Heart right ventricle (tissue), 16 donors: ENCODE results near the gene WFDC1. TPM values are rescaled to one million over a fixed set of nuclear protein-coding genes. Genes with fewer than 3 reads are reported as not detected.

ENCODE experiments used
- ATAC-seq, 8 donors: fragments of 200-7000 bp; cut with Tn5 transposase; one replicate each; pipeline ENCODE4 v1.9.1; 2020; ENCODE audit warnings: mild to moderate bottlenecking in 8 of 8, moderate library complexity in 8 of 8, moderate number of reproducible peaks in 1 of 8
- DNase-seq, 2 donors: peaks; one replicate each; pipeline ENCODE4 v3.0.0-alpha.2; 2020
- H3K27ac ChIP-seq, 10 donors: fragments of 200-600 bp; sonication (generic) in 2 of 10; one replicate each; pipeline versions ENCODE4 v1.5.0 to v1.8.0; 2020 to 2022; ENCODE audit warnings: mild to moderate bottlenecking in 3 of 10
- H3K27me3 ChIP-seq, 7 donors: fragments of 200-600 bp; one replicate each; pipeline ENCODE4 v1.8.0; 2021 to 2022; ENCODE audit warnings: mild to moderate bottlenecking in 2 of 7
- H3K36me3 ChIP-seq, 9 donors: fragments of 200-600 bp; sonication (generic) in 1 of 9; one replicate each; pipeline versions ENCODE4 v1.5.0 to v1.8.0; 2020 to 2022; ENCODE audit warnings: mild to moderate bottlenecking in 2 of 9
- H3K4me1 ChIP-seq, 9 donors: fragments of 200-600 bp; sonication (generic) in 1 of 9; one replicate each; pipeline versions ENCODE4 v1.5.0 to v1.8.0; 2020 to 2022; ENCODE audit warnings: mild to moderate bottlenecking in 4 of 9
- H3K4me3 ChIP-seq, 10 donors: fragments of 200-600 bp; sonication (generic) in 2 of 10; one replicate each; pipeline versions ENCODE4 v1.5.0 to v1.8.0; 2020 to 2022; ENCODE audit warnings: mild to moderate bottlenecking in 7 of 10, moderate library complexity in 2 of 10
- H3K9me3 ChIP-seq, 11 donors: fragments of 200-600 bp in 10 of 11; sonication (generic) in 2 of 11; one replicate each; pipeline versions ENCODE4 v1.5.0 to v1.8.0; 2013 to 2022; ENCODE audit warnings: mild to moderate bottlenecking in 2 of 11, control low read depth in 1 of 11, moderate library complexity in 1 of 11
- CTCF ChIP-seq, 9 donors: fragments of 200-600 bp; sonication (generic) in 2 of 9; IDR thresholded peaks; one replicate each; pipeline versions ENCODE4 v1.5.0 to v1.8.0; 2021 to 2022; ENCODE audit warnings: antibody characterized with exemption in 9 of 9, mild to moderate bottlenecking in 5 of 9, moderate library complexity in 1 of 9
- WGBS, 2 donors: extraction: QIAGEN DNeasy Blood & Tissue Kit; methylation state at CpG; one replicate each; pipeline ENCODE4 v1.1.7; 2013; ENCODE audit warnings: inconsistent platforms in 1 of 2; 5-methylcytosine and 5-hydroxymethylcytosine counted together
- intact Hi-C, 10 donors: fragments of 100-400 bp; cut with DNase I; formaldehyde crosslinking; loops; one replicate each; pipeline versions ENCODE4 v1.11.1 to v1.14.2; 2022
- polyA plus RNA-seq, 2 donors: library from polyadenylated mRNA; stranded (reverse); fragments of 200-250 nt; gene quantifications; one replicate each; pipeline ENCODE4 v1.2.3, GENCODE V29; 2013
- total RNA-seq, 10 donors: library from RNA; stranded (reverse); fragmentation: NEBNext Ultra II Directional in 3 of 10; extraction: Animal tissue kit (Norgen Biotek cat#: 25700) in 3 of 10; gene quantifications; one replicate each; pipeline versions ENCODE4 v1.2.1 to v1.2.4, GENCODE V29; 2021 to 2023
- donor health status: Arrhythmogenic right ventricular cardiomyopathy.
- donor health status: ischemic (EF 13 %, LVEDD 7.1; RV severe dilation, severe dysfunction).
- donor health status: healthy with polysubstance abuse.
- donor health status: DM: no; HTN: yes; CAD: no.
- donor health status: DM: no; HTN: no; CAD: no.
- donor health status: ischemic (EF 25% LVEDD 6.9; RV normal size, moderate dysfunction).
- donor health status: ischemic (EF 25% LVEDD 5.7; RV mildly dilated, moderate dysfunction).
- donor health status: healthy.
- donor health status: DM: yes; HTN: yes; CAD: no.
- donor health status: Ischemic cardiomyopathy.
- donor health status: ischemic (EF 35%, LVEDD 5.7; RV mildly dilated, moderate dysfunction).
- donor health status: nonischemic (EF 11% LVEDD 7.7; RV severe dilation, severe dysfunction).
- donor health status: DM: yes; HTN: yes; CAD: no.
- donor health status: PGD.
- donor health status: ischemic (EF 29% LVEDD 5.4; RV normal size, mild dysfunction).
- donor health status: nonischemic (EF 23%, LVEDD 6.1; RV moderate dilation, normal function).

The WFDC1 gene
- total and polyA plus RNA-seq, 12 donors = 0.55 to 5.7 (median 1.1) TPM

- no peaks in the 10 kb centered on the region for H3K9me3 ChIP-seq
- DNase-seq (no peak), ATAC-seq (no peak)
- H3K4me1 ChIP-seq = no peaks in the 10 kb centered on the region
- H3K27ac ChIP-seq = no peak overlapping the region
- intact Hi-C loops = no loop called here
- H3K27me3 ChIP-seq = peaks cover 0 to 37% (median 24%) of the 10 kb centered on the region in 7 donors
- WGBS, 2 donors = 66 to 67% methylated on average over 13 of the region's 13 CpGs
- no peaks in the 10 kb centered on the region for H3K36me3 ChIP-seq
- H3K4me3 ChIP-seq = no peak overlapping the region
- TF ChIP-seq CTCF (IDR thresholded peaks at IDR 0.05) = no peak
Measured at GRCh38 chr16:84362471-84362941, 67.8 kb downstream of the WFDC1 start.

GRCh38 chr16:84366208-84366607, 71.5 kb downstream of the WFDC1 start:
- peaks cover 12 to 73% (median 57%) of the 10 kb centered on the region in 7 donors for H3K27me3 ChIP-seq
- WGBS, 2 donors = 83 to 91% methylated on average over 9 of the region's 9 CpGs
- H3K4me3 ChIP-seq = no peak overlapping the region
- no peak for ATAC-seq
- DNase-seq = no peak
- TF ChIP-seq CTCF (IDR thresholded peaks at IDR 0.05) = no peak
- no peaks in the 10 kb centered on the region for H3K9me3 ChIP-seq
- H3K36me3 ChIP-seq = no peaks in the 10 kb centered on the region
- H3K27ac ChIP-seq = no peak overlapping the region
- peaks cover 0 to 12% (median 5%) of the 10 kb centered on the region in 9 donors for H3K4me1 ChIP-seq
- intact Hi-C loops = no loop called here

DNA sequence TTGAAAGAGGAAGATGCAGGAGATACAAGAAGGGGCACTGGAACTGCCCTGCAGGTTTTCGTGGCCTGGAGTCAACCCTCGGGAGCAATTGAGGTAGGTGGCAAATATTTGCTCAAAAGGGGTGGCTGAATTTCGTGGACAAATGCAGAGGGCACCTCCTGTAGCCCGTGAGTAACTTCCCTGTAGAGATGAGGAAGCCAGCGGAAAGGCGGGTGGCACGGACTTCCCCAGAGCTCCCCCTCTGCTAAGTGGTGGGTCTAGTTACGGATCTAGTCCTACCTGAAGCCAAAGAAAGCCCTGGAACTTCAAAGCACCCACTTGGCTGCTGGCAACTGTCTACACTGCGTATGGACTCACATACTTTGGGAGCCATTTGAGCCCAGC, 72.6 kb downstream of the WFDC1 start:
- H3K4me1 ChIP-seq = peaks cover 0 to 12% (median 5%) of the 10 kb centered on the region in 9 donors
- no peaks in the 10 kb centered on the region for H3K9me3 ChIP-seq
- ATAC-seq (no peak), DNase-seq (no peak)
- peaks cover 12 to 84% (median 63%) of the 10 kb centered on the region in 7 donors for H3K27me3 ChIP-seq
- intact Hi-C loops = no loop called here
- TF ChIP-seq CTCF (IDR thresholded peaks at IDR 0.05) = no peak
- no peak overlapping the region for H3K4me3 ChIP-seq
- no peak overlapping the region for H3K27ac ChIP-seq
- WGBS, 2 donors = 49 to 61% methylated on average over 9 of the region's 9 CpGs
- no peaks in the 10 kb centered on the region for H3K36me3 ChIP-seq

DNA sequence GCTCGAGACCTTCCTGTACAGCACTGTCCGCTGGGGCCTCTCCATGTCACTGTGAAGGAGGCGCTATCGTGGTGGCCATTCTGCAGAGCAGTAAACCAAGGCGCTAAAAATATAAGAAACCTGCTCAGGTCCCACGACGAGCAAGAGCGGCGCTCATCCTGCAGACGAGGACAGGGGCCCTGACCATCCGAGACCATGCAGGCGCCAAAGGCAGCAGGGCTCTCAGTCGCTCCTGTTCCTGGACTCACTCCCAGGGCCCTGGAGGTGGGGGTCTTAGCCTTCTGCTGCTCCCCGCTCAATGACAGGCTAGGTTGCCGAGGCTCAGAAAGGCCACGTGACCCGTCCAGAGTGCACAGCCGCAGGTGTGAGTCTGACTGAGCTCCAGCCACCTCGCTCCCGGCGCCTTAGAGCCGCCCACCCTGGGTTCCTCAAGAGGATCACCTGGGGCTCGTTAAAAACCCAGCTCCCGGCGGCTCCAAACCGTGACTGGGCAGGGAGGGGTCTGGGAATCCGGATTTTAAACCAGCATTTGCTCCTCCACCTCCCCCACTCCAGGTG, 73.2 kb downstream of the WFDC1 start:
- Histone ChIP-seq H3K36me3 (no peaks in the 10 kb centered on the region), H3K27ac (no peak overlapping the region), H3K4me3 (peak overlapping the region in 1 of 10 donors; percentile 29), H3K27me3 (peaks cover 12 to 86% (median 63%) of the 10 kb centered on the region in 7 donors), H3K4me1 (peaks cover 0 to 12% (median 5%) of the 10 kb centered on the region in 9 donors), H3K9me3 (no peaks in the 10 kb centered on the region)
- DNase-seq = no peak
- no peak for TF ChIP-seq CTCF (IDR thresholded peaks at IDR 0.05)
- WGBS, 2 donors = 22% methylated on average over 27 of the region's 27 CpGs
- intact Hi-C loops = no loop called here
- peak in 1 of 8 donors; percentile 37 for ATAC-seq
